Stimulated activated CD8-positive, alpha-beta memory T cell treated with anti-CD3 and anti-CD28 coated beads, Interleukin-4, amount 100 ng/mL, for 48 hours (primary cell): ENCODE data around the gene DNM3.

Experiments
- DNase-seq: peaks from one replicate; pipeline ENCODE4 v3.0.0-alpha.2; 2020

DNM3 gene

DNA sequence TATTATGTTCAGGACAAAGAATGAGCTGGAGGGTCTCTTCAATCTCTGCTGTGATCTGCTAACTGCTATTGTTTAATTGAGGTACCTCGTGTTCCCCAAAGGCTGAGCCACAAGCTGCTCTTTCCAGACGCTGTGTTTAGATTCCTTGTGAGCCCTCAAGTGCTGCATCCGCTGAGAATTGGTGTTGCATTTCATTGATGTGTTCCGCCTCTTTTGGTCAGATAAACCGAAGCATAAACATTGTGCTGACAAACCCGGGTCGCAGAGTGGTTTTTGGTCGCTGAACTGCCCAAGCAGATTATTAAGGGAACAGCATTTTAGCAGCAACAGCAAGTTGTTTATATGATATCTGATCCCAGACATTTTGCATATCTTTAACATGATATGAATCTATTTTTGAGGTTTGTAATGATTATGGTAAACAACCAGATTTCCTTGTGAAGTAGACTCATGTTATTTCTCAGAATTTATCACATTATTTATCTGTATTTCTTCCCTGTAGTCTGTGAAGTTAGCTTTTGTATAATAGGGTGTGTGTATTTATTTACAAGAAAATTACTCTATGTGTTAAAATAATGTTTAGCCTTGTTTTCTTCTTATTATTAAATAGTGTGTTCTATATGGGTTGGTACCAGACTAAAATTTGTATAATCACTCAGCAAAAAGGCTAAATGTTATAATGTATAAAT lies 362.0 kb downstream of the DNM3 start:
- no peak for DNase-seq

GRCh38 chr1:172203902-172204301 lies 362.6 kb downstream of the DNM3 start:
- no peak for DNase-seq

DNA sequence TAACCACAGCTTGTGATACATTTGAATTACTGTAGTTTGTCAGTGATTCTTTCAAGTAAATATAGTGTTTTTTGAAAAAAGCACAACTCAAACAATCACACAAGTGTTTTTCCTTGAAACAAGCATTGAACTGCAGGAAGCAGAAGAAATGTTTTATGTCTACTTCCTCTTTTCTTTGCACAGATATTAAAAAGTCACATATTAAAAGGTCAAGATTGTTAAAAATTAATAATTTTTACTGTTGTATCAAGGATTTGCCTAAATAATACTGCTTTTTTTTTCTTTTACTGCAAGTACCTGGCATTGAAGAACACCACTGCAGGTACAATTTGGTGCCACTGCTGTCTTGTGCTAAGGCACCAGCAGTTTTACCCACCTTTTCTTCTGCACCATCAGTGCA lies 365.0 kb downstream of the DNM3 start:
- no peak for DNase-seq

DNA sequence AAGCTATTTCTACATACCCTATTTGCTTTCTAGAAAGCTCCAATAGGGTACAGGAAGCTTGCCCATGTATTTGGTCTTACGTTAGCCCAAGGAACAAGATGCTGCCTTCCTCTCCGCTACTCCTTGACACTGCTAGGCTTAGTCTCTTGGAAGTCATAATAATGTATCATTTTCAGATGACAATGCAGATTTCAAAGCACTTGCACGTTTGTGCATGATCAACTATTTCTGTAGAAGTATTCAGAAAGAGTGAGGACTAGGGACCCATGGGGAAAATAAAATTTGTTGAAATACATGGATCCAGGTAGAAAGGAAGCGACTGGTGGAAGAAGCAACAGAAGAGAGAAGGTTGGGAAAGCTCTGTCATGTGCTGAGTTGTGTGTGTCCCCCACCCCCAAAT lies 367.3 kb downstream of the DNM3 start:
- no peak for DNase-seq

GRCh38 chr1:172211221-172211620 lies 369.9 kb downstream of the DNM3 start:
- no peak for DNase-seq

DNA sequence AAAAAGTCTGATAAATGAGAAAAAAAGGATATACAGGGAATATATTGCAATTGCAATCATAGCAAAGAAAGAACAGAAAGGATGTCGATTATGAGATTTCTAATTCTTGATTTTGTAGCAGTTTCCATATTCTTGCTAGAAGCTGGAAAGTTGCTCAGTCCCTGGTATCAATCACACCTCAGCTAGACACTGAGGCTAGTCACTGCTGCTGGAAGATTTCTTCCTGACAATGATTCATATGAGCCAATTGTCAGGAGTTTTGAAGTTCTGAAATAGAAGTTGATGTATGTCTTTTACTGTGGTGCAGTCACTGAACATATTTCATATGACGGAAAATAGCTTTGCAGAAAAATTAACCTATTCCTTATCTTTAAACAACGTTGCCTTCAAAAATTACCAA lies 370.8 kb downstream of the DNM3 start:
- DNase-seq, result no peak

- DNase-seq, result no peak
Measured at GRCh38 chr1:172215006-172215405, 373.7 kb downstream of the DNM3 start.

DNA sequence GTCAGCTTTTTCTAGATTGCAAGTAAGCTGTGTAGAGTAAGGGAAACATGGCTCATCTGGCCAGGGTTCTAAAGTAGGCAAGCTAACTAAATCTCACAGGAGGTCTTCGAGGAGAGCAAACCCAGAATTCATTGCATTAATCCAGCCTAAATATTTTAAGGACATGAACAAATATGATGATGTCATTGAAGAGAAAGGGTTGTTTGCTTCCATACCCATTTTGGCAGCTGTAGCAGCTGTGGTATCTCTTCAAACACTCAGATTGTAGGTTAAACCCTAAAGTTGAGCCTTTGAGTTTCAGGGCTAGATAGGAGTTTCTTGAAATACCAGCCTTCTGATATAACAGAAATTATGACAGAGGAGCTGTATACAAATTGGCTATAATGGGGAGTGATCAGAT lies 378.7 kb downstream of the DNM3 start:
- DNase-seq, result no peak

DNA sequence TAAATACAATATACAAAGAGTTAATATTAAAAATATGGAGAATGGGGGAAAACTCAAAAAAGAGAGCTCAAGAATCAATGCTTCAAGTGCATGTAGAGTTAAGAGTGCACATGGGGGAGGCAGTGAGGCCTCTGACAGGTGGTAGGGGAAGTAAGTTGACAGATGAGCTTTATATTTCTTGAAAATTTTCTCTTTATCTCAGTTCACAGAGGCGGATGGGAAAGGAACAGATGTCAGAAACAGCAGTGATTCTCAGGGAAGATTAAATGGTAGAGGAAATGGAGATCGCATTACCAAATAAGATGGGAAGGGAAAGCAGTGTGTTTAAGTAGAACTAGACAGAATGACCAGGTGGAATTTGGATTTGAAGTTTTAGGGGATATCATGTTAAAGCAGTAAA lies 379.1 kb downstream of the DNM3 start:
- no peak for DNase-seq

DNA sequence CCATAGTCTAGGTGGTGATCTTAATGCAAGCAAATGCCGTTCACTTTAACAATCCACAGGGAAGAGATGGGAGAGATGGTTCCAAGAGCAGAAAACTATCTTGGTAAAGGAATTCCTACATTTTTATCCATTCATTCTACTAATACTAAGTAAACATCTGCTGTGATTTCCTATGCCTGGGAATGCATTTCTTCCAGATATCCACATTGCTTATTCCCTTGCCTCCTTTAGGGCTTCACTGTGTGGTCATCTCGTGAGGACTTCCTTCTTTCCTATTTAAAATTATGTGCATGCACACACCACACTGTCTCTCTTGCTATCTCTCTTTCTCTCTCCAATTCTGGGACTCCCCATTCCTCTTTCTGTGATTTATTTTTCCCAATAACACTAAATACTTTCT lies 380.1 kb downstream of the DNM3 start:
- no peak for DNase-seq

DNA sequence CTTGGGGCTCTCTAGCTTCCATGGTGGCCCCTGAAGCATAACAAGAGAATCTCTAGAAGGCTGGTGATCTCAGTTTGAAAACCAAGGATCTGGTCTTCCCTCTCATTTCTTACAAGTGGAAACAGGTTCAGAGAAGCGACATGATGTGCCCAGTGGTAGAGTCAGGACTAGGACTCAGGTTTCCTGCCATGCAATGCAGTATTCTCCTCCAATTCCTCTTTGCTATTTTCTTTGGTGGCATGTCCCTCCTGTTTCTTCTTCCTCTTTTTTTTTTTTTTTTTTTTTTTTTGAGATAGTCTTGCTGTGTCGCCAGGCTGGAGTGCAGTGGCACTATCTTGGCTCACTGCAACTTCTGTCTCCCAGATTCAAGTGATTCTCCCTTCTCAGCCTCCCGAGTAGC lies 383.6 kb downstream of the DNM3 start:
- DNase-seq, result no peak

DNA sequence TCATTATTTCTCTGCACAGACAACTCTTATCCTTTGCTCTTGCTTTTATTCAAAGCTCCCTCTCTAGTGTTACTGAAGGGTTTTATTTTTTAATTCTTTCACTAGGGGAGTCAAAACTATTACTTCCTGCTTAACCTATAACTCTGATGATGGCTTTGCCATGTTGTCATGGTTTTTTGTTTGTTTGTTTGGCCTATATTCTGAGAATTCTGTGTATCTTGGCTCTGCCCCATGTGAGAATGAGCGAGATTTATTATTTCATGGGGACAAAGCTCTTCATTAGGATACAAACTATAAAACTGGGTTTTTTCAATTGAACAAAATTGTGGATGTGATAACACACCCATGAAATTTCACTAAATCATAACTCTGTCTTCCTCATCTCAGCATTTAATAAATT lies 388.6 kb downstream of the DNM3 start:
- DNase-seq, result no peak

DNA sequence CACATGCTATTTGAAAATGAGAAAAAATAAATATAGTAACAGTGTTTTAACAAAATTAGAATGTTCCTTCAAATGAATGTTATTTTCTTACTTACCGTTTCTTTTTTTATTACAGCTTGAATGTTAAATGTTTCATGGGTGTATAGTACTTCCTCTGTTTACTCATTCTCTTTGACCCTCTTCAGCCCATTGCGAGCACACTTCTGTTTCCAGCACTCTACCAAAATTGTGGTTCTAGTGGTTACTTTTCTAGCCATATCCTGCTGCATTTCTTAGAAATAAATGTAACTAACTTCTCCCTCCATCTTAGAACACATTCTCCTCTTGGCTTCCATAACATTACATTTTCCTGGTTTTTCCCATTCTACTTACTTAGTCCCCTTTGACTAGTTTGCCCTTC lies 389.2 kb downstream of the DNM3 start:
- no peak for DNase-seq

DNA sequence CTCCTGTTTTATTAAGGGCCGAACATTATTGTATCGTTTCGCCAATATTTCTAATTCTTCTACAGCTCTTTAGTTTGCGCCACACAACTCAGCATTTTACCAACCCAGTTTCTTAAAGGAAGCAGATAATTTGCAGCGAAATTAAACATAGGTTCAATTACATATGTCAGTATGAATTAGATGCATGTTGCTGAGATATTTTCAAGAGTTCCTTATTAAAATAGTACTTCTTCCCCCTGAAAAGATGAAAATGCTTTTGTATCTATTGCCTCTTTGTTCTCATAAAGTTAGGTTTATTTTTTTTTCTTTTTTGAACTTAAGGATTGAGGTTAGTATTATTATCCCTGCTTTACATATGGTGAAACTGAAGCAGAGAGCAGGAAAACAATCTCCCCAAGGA lies 395.7 kb downstream of the DNM3 start:
- DNase-seq, result no peak

- no peak for DNase-seq
Measured at GRCh38 chr1:172238158-172238557, 396.9 kb downstream of the DNM3 start.

GRCh38 chr1:172238965-172239364 lies 397.7 kb downstream of the DNM3 start:
- DNase-seq, result no peak

DNA sequence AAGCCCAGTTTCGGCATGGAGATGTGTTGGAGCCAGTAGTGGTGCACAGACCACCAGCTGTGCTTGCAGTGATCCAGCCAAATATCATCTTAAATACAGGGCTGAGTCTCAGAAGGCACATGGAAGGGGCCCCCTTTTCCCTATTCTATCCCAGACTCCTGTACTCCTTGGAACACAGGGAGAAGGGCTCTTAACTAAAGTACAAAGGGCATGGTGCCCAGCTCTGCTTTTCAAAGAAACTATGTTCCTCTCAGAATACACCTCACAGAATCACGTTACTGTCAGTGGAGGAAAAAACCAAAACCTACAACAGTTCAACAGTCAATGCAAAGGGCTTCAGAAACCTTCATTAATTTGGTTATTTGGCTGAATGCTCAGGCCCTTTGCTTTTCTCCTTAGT lies 398.6 kb downstream of the DNM3 start:
- no peak for DNase-seq

- DNase-seq, result no peak
Measured at GRCh38 chr1:172241540-172241939, 400.2 kb downstream of the DNM3 start.

DNA sequence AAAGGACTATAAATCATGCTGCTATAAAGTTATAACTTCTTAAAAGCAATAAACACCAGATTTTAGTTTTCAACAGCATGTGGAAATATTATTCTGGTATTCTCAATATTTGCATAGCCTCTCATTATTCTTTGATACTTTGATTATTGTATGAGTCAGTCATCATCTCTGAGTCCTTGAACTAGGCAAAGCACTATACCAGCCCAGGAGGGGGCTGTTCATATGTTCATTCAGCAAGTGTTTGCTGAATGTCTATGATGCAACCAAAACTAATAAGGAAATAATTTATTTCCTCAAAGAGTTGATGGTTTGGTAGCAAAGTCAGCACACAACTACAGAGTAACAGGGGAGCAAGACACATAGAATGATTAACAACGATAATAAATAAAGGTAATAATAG lies 403.6 kb downstream of the DNM3 start:
- no peak for DNase-seq

- no peak for DNase-seq
Measured at GRCh38 chr1:172245788-172246187, 404.5 kb downstream of the DNM3 start.

GRCh38 chr1:172246521-172247390 lies 405.5 kb downstream of the DNM3 start:
- DNase-seq, result no peak

DNA sequence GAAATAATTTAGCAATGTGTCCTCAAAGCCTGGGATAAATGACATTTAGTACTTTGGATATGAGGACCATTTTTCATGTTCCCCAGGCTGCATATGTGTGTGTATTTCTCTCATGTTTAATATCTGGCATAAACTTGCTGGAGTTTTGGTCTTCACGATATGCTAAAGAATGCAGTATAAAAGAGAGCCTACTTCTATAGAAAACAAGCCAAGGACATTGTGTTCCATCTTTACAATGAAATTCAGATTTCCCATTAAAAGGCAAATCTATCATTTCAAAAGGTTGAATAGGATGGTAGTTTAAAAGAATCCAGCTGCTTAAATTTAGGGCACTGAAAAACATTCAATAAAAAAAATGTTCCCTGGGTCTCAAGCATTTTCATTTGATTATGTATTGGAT lies 410.2 kb downstream of the DNM3 start:
- DNase-seq, result no peak

GRCh38 chr1:172252321-172252720 lies 411.0 kb downstream of the DNM3 start:
- DNase-seq, result no peak

- no peak for DNase-seq
Measured at GRCh38 chr1:172252958-172253357, 411.7 kb downstream of the DNM3 start.
